ENCODE measurements around the gene MBD3. TPM values are rescaled to one million over a fixed set of nuclear protein-coding genes. Genes with fewer than 3 reads are reported as not detected.

MBD3 gene
- total RNA-seq, 4 donors from 2014 or later, result 53.2 to 87.9 (median 69.0) TPM

DNA sequence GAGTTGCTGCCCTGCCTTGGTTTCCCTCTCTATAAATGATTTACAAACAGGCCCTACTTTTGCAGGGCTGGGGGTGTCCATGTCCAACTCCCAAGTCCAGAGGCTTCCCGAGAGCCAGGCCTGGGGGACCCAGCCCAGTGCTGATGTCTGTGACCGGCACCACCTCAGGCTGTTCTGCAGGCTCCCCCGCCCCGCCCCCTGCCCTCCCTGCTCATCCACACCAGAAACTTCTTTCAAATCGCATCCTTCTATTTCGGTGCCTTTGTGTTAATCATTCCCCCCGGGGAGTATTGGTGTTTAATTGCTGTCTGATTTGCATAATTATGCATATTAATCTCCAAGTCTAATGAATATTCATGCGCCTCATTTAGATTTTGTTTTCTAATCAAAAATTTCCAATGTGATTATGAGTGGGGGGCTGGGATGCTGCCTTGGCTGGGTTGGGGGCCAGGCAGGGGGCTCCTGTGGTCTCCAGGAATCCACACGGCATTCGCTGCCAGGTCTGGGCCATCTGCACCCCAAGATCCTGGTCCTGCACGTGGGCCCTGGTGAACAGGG lies 40.7 kb upstream of the MBD3 start:
- WGBS, result 84% methylated on average over 9 of the region's 11 CpGs
- no peak for TF ChIP-seq EP300 (IDR thresholded peaks at IDR 0.05)
- TF ChIP-seq POLR2AphosphoS5 (IDR thresholded peaks at IDR 0.05), result no peak
- TF ChIP-seq, protein P1, sequence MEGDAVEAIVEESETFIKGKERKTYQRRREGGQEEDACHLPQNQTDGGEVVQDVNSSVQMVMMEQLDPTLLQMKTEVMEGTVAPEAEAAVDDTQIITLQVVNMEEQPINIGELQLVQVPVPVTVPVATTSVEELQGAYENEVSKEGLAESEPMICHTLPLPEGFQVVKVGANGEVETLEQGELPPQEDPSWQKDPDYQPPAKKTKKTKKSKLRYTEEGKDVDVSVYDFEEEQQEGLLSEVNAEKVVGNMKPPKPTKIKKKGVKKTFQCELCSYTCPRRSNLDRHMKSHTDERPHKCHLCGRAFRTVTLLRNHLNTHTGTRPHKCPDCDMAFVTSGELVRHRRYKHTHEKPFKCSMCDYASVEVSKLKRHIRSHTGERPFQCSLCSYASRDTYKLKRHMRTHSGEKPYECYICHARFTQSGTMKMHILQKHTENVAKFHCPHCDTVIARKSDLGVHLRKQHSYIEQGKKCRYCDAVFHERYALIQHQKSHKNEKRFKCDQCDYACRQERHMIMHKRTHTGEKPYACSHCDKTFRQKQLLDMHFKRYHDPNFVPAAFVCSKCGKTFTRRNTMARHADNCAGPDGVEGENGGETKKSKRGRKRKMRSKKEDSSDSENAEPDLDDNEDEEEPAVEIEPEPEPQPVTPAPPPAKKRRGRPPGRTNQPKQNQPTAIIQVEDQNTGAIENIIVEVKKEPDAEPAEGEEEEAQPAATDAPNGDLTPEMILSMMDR (IDR thresholded peaks at IDR 0.05), result no peak
- TF ChIP-seq POLR2A (IDR thresholded peaks at IDR 0.05), result no peak
- Histone ChIP-seq H3K27ac (no peak overlapping the region), H3K9me3 (no peaks in the 10 kb centered on the region), H3K4me1 (peaks cover 5% of the 10 kb centered on the region), H3K27me3 (no peaks in the 10 kb centered on the region), H3K4me3 (no peak overlapping the region), H3K36me3 (peaks cover 61% of the 10 kb centered on the region)
- DNase-seq (ENCODE audit: low spot score in 2 of 2), result no peak

DNA sequence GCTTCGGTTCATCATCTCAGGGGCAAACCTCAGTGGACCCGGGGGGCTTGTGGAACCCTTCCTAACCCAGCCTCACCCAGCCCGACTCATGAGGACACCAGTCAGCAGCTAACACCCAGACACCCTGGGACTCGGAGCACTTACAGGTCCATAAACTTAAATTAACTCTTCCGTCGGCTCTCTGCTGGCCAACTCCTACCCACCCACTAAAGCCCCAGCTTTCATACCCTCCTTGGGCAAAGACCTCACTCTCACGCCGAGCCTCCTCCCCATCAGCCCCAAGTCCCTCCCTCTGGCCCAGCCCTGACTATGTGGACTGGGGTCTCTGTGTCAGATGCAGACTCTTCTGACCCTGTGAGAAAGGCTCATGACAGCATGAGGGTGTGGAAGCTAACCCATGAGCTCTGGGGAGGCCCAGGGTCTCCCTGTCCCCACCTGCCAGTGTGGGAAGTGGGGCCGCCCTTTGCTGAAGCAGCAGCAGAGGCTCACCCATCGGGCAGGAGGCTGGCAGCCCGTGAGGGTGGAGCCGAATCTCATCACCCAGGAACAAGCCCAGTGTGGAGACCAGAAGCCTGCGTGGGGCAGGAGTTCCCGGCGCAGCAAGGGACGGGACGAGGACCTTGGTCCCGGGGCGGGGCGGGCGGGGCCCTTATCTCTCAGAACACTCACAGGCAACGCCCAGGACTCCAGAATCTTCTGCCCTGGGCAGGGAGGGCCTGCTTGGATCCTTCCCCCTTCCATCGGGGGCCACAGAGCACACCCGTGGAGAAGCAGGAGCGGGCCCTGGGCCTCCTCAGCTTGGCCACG lies 40.0 kb upstream of the MBD3 start:
- H3K4me3 ChIP-seq, result no peak overlapping the region
- H3K36me3 ChIP-seq, result peaks cover 54% of the 10 kb centered on the region
- no peak for DNase-seq (ENCODE audit: low spot score in 2 of 2)
- H3K4me1 ChIP-seq, result peaks cover 5% of the 10 kb centered on the region
- 75% methylated on average over 10 of the region's 26 CpGs for WGBS
- no peaks in the 10 kb centered on the region for H3K27me3 ChIP-seq
- H3K9me3 ChIP-seq, result no peaks in the 10 kb centered on the region
- TF ChIP-seq, protein P1 (IDR thresholded peaks at IDR 0.05), result no peak
- TF ChIP-seq POLR2A (IDR thresholded peaks at IDR 0.05) (no peak), POLR2AphosphoS5 (IDR thresholded peaks at IDR 0.05) (no peak), EP300 (IDR thresholded peaks at IDR 0.05) (no peak)
- H3K27ac ChIP-seq, result no peak overlapping the region

DNA sequence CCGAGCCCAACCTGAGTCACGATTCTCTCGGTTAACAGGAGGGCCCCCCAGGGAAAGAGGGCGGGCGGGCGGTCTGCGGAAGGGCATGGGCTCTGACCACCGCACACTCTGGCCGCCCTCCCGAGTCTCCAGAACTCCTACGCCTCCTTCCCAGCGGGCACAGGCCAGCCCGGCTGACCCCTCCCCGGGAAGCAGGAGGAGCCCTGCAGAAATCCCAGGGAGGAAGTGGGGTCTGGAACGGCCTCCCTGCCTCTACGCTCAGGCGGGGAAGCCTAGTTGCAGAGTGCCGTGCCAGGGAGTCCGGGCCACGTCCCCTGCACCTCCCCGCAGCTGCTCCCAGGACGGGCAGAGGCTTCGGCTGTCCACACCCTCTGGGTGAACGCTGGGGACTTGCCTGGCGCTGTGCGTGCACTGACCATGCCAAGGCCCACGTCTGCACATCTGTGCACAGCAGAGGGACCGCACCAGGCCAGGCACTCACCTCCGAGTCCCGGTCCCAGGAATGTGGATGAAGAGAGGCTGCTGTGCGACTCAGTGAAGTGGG lies 39.0 kb upstream of the MBD3 start:
- Histone ChIP-seq H3K4me1 (peaks cover 5% of the 10 kb centered on the region), H3K27ac (no peak overlapping the region), H3K4me3 (no peak overlapping the region), H3K27me3 (no peaks in the 10 kb centered on the region), H3K36me3 (peaks cover 58% of the 10 kb centered on the region), H3K9me3 (no peaks in the 10 kb centered on the region)
- TF ChIP-seq POLR2AphosphoS5 (IDR thresholded peaks at IDR 0.05) (no peak), EP300 (IDR thresholded peaks at IDR 0.05) (no peak)
- no peak for DNase-seq (ENCODE audit: low spot score in 2 of 2)
- WGBS, result 88% methylated on average over 11 of the region's 31 CpGs

DNA sequence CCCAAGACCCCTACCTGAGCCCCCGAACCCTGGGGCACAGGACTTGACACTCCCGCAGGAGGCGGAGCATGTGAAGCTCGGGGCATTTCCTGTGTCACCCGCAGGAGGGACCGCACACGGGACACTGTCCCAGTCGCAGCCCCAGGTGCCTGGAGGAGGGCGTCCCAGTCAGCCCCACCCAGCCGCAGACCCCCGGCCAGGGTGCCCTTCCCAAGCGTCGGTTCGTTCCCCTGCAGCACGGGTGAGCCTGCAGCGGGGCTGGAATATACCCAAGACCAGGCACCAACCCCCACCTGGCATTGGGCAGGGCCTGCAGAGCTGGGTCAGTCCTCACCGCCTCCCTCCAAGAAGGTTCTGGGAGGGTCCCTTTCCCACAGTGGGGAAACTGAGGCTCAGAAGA lies 38.1 kb upstream of the MBD3 start:
- H3K27me3 ChIP-seq, result no peaks in the 10 kb centered on the region
- no peak for TF ChIP-seq EP300 (IDR thresholded peaks at IDR 0.05)
- TF ChIP-seq, protein P1 (IDR thresholded peaks at IDR 0.05), result no peak
- no peak for TF ChIP-seq POLR2A (IDR thresholded peaks at IDR 0.05)
- TF ChIP-seq POLR2AphosphoS5 (IDR thresholded peaks at IDR 0.05), result no peak
- no peak for DNase-seq (ENCODE audit: low spot score in 2 of 2)
- 85% methylated on average over 6 of the region's 17 CpGs for WGBS
- H3K36me3 ChIP-seq, result peaks cover 57% of the 10 kb centered on the region
- H3K9me3 ChIP-seq, result no peaks in the 10 kb centered on the region
- H3K4me3 ChIP-seq, result no peak overlapping the region
- peaks cover 5% of the 10 kb centered on the region for H3K4me1 ChIP-seq
- H3K27ac ChIP-seq, result no peak overlapping the region

DNA sequence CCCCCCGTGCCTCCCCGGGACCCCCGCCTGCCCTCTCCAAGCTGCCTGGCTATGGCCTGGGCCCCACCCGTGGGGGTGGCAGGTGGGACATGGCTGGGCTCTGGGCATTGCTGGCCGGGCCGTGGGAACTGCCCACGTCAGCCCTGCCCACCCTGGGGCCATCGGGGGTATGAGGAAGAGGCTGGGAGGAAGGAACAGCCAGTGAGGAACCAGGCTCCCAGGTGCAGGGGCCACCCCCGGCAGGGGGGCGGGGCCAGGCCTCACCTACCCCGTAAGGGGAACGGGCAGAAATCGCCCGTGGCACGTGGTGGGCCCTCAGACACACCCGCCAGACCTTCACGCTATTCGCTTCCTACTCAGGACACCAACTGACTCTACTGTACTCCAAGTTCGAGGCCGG lies 37.3 kb upstream of the MBD3 start:
- TF ChIP-seq, protein P1 (IDR thresholded peaks at IDR 0.05), result no peak
- TF ChIP-seq POLR2AphosphoS5 (IDR thresholded peaks at IDR 0.05) (no peak), EP300 (IDR thresholded peaks at IDR 0.05) (no peak)
- H3K27ac ChIP-seq, result no peak overlapping the region
- peaks cover 59% of the 10 kb centered on the region for H3K36me3 ChIP-seq
- H3K9me3 ChIP-seq, result no peaks in the 10 kb centered on the region
- H3K4me1 ChIP-seq, result peaks cover 5% of the 10 kb centered on the region
- 100% methylated on average over 3 of the region's 20 CpGs for WGBS
- no peaks in the 10 kb centered on the region for H3K27me3 ChIP-seq
- H3K4me3 ChIP-seq, result no peak overlapping the region
- DNase-seq (ENCODE audit: low spot score in 2 of 2), result no peak
